COLO668 (cell line): Measurements from ENCODE around the gene U2AF1L4.

Source experiments
- DNase-seq: peaks from one replicate; lab custom pipeline; 2025; ENCODE audit not compliant: unreplicated experiment; lab: John Stamatoyannopoulos, UW

U2AF1L4 gene

GRCh38 chr19:35757749-35758608, 12.8 kb upstream of the U2AF1L4 start, which contains the start of gene PROSER3:
Gene PROSER3, plus strand, starts transcription at chr19:35758176. Its CDS starts 40 bp downstream, at chr19:35758216.
- DNase-seq, result peak; percentile 97

- DNase-seq, result peak; percentile 53
Measured at GRCh38 chr19:35757231-35757748, 12.1 kb upstream of the U2AF1L4 start.

GRCh38 chr19:35756377-35757230, 11.4 kb upstream of the U2AF1L4 start, which contains the start of gene HSPB6:
Gene HSPB6, minus strand, starts transcription at chr19:35757029. Its CDS starts 21 bp downstream, at chr19:35757008.
- no peak for DNase-seq

GRCh38 chr19:35755550-35756376, 10.5 kb upstream of the U2AF1L4 start:
- DNase-seq, result no peak

GRCh38 chr19:35755131-35755549, 9.9 kb upstream of the U2AF1L4 start:
- no peak for DNase-seq

GRCh38 chr19:35754370-35755130, 9.3 kb upstream of the U2AF1L4 start:
- no peak for DNase-seq

GRCh38 chr19:35753634-35754369, 8.6 kb upstream of the U2AF1L4 start:
- no peak for DNase-seq

- no peak for DNase-seq
Measured at GRCh38 chr19:35752746-35753350, 7.6 kb upstream of the U2AF1L4 start.

GRCh38 chr19:35751839-35752745, 6.9 kb upstream of the U2AF1L4 start:
- DNase-seq, result no peak

GRCh38 chr19:35750167-35750566, 4.9 kb upstream of the U2AF1L4 start:
- DNase-seq, result no peak

GRCh38 chr19:35748106-35749020, 3.1 kb upstream of the U2AF1L4 start, which contains the start of gene LIN37:
Gene LIN37, plus strand, starts transcription at chr19:35748576. Its CDS starts 149 bp downstream, at chr19:35748725.
- DNase-seq, result peak; percentile 98

GRCh38 chr19:35746531-35746930, 1.3 kb upstream of the U2AF1L4 start:
- no peak for DNase-seq

- DNase-seq, result no peak
Measured at GRCh38 chr19:35746087-35746462, 857 bp upstream of the U2AF1L4 start.

GRCh38 chr19:35744430-35745327, 539 bp downstream of the U2AF1L4 start:
- peak; percentile 93 for DNase-seq

GRCh38 chr19:35743640-35744429, 1.4 kb downstream of the U2AF1L4 start:
- no peak for DNase-seq
